Kidney tubule cell (primary cell): ENCODE data around the gene LPP.

Experiments
- DNase-seq: peaks from one replicate; pipeline ENCODE4 v3.0.0-alpha.2; 2018; ENCODE audit warnings: low spot score

The LPP gene

GRCh38 chr3:188400494-188401243, 246.7 kb downstream of the LPP start:
- no peak for DNase-seq

GRCh38 chr3:188401244-188401993, 247.5 kb downstream of the LPP start:
- DNase-seq = no peak

- no peak for DNase-seq
These were observed 248.3 kb downstream of the LPP start for GRCh38 chr3:188402229-188402628.

GRCh38 chr3:188403404-188403803, 249.4 kb downstream of the LPP start:
- DNase-seq = no peak

GRCh38 chr3:188404124-188404523, 250.2 kb downstream of the LPP start:
- DNase-seq = no peak

- no peak for DNase-seq
These were observed 250.7 kb downstream of the LPP start for GRCh38 chr3:188404701-188405100.

GRCh38 chr3:188407158-188407880, 253.4 kb downstream of the LPP start:
- peak; percentile 45 for DNase-seq

- no peak for DNase-seq
These were observed 254.9 kb downstream of the LPP start for GRCh38 chr3:188408831-188409230.

- DNase-seq = no peak
These were observed 257.8 kb downstream of the LPP start for GRCh38 chr3:188411750-188412149.

GRCh38 chr3:188415196-188415595, 261.2 kb downstream of the LPP start:
- no peak for DNase-seq

- DNase-seq = no peak
These were observed 262.1 kb downstream of the LPP start for GRCh38 chr3:188416041-188416440.

- no peak for DNase-seq
These were observed 263.3 kb downstream of the LPP start for GRCh38 chr3:188417271-188417696.

- no peak for DNase-seq
These were observed 263.8 kb downstream of the LPP start for GRCh38 chr3:188417766-188418165.

- DNase-seq = peak; percentile 61
These were observed 267.3 kb downstream of the LPP start for GRCh38 chr3:188421151-188421821.

- no peak for DNase-seq
These were observed 268.0 kb downstream of the LPP start for GRCh38 chr3:188421836-188422540.

GRCh38 chr3:188427981-188428380, 274.0 kb downstream of the LPP start:
- peak; percentile 56 for DNase-seq

GRCh38 chr3:188431040-188431439, 277.1 kb downstream of the LPP start:
- no peak for DNase-seq

- DNase-seq = peak; percentile 50
These were observed 277.6 kb downstream of the LPP start for GRCh38 chr3:188431553-188431952.

GRCh38 chr3:188432802-188433520, 279.0 kb downstream of the LPP start:
- peak; percentile 63 for DNase-seq

GRCh38 chr3:188433521-188434150, 279.7 kb downstream of the LPP start:
- DNase-seq = no peak
